Measurements from ENCODE around the gene VWA8.
"Not testable (repeated sequence)": the region's sequence is repeated elsewhere in the genome, so short reads cannot be mapped to it uniquely, and the experiment has no call there.

Gene VWA8

GRCh38 chr13:41648314-41648935 is 312.5 kb downstream of the VWA8 start:
- no peaks in the 10 kb centered on the region for H3K36me3 ChIP-seq (ENCODE audit: control insufficient read depth, low read length)
- peaks cover 36% of the 10 kb centered on the region for H3K4me1 ChIP-seq (ENCODE audit: control insufficient read depth, low read length)
- no peak for TF ChIP-seq EZH2phosphoT487 (IDR thresholded peaks at IDR 0.05; ENCODE audit: borderline replicate concordance, low read length)
- no peak for TF ChIP-seq CTCF (IDR thresholded peaks at IDR 0.05; ENCODE audit: low read depth, low read length, poor library complexity, severe bottlenecking)
- H3K79me2 ChIP-seq (ENCODE audit: control insufficient read depth, low read length) = no peaks in the 10 kb centered on the region
- H3K9me2 ChIP-seq (replicated peaks; ENCODE audit: control insufficient read depth, low read length) = no peaks in the 10 kb centered on the region
- H3K27ac ChIP-seq (ENCODE audit: low read depth, low read length) = no peak overlapping the region
- no peak overlapping the region for H3K4me3 ChIP-seq (ENCODE audit: low read length)
- H4K20me1 ChIP-seq (ENCODE audit: control insufficient read depth, insufficient read depth, low read depth, low read length) = no peaks in the 10 kb centered on the region
- H3K9me3 ChIP-seq (ENCODE audit: control insufficient read depth, insufficient read depth, low read length) = no peaks in the 10 kb centered on the region
- no peak overlapping the region for H3K4me2 ChIP-seq (ENCODE audit: low read length)
- H3F3A ChIP-seq (ENCODE audit: control insufficient read depth, insufficient read depth) = 0 out of 2 replicates have a peak, but pooled peaks cover 2% of the 10 kb centered on the region
- H3K27me3 ChIP-seq (ENCODE audit: control insufficient read depth, low read length) = no peaks in the 10 kb centered on the region

- not testable (repeated sequence) for H3K36me3 ChIP-seq (ENCODE audit: control insufficient read depth, low read length); H3K9me3 ChIP-seq (ENCODE audit: control insufficient read depth, insufficient read depth, low read length); H3K9me2 ChIP-seq (replicated peaks; ENCODE audit: control insufficient read depth, low read length); H3K79me2 ChIP-seq (ENCODE audit: control insufficient read depth, low read length); H3K27me3 ChIP-seq (ENCODE audit: control insufficient read depth, low read length); H3F3A ChIP-seq (ENCODE audit: control insufficient read depth, insufficient read depth); H3K4me2 ChIP-seq (ENCODE audit: low read length); H3K27ac ChIP-seq (ENCODE audit: low read depth, low read length); H4K20me1 ChIP-seq (ENCODE audit: control insufficient read depth, insufficient read depth, low read depth, low read length); H3K4me3 ChIP-seq (ENCODE audit: low read length)
- peaks cover 36% of the 10 kb centered on the region for H3K4me1 ChIP-seq (ENCODE audit: control insufficient read depth, low read length)
These were observed 313.1 kb downstream of the VWA8 start for GRCh38 chr13:41647699-41648313.

- H3K9me2 ChIP-seq (replicated peaks; ENCODE audit: control insufficient read depth, low read length) = no peaks in the 10 kb centered on the region
- no peaks in the 10 kb centered on the region for H3K9me3 ChIP-seq (ENCODE audit: control insufficient read depth, insufficient read depth, low read length)
- TF ChIP-seq CTCF (IDR thresholded peaks at IDR 0.05; ENCODE audit: low read depth, low read length, poor library complexity, severe bottlenecking) = no peak
- no peak for TF ChIP-seq EZH2phosphoT487 (IDR thresholded peaks at IDR 0.05; ENCODE audit: borderline replicate concordance, low read length)
- H3F3A ChIP-seq (ENCODE audit: control insufficient read depth, insufficient read depth) = no peaks in the 10 kb centered on the region
- no peak overlapping the region for H3K4me3 ChIP-seq (ENCODE audit: low read length)
- H3K27ac ChIP-seq (ENCODE audit: low read depth, low read length) = no peak overlapping the region
- H3K36me3 ChIP-seq (ENCODE audit: control insufficient read depth, low read length) = no peaks in the 10 kb centered on the region
- peaks cover 22% of the 10 kb centered on the region for H3K4me1 ChIP-seq (ENCODE audit: control insufficient read depth, low read length)
- no peak overlapping the region for H3K4me2 ChIP-seq (ENCODE audit: low read length)
- no peaks in the 10 kb centered on the region for H4K20me1 ChIP-seq (ENCODE audit: control insufficient read depth, insufficient read depth, low read depth, low read length)
- no peaks in the 10 kb centered on the region for H3K27me3 ChIP-seq (ENCODE audit: control insufficient read depth, low read length)
- H3K79me2 ChIP-seq (ENCODE audit: control insufficient read depth, low read length) = no peaks in the 10 kb centered on the region
These were observed 315.6 kb downstream of the VWA8 start for GRCh38 chr13:41645331-41645730.

GRCh38 chr13:41644742-41645141 is 316.2 kb downstream of the VWA8 start:
- H4K20me1 ChIP-seq (ENCODE audit: control insufficient read depth, insufficient read depth, low read depth, low read length) = no peaks in the 10 kb centered on the region
- no peaks in the 10 kb centered on the region for H3K27me3 ChIP-seq (ENCODE audit: control insufficient read depth, low read length)
- H3K36me3 ChIP-seq (ENCODE audit: control insufficient read depth, low read length) = no peaks in the 10 kb centered on the region
- no peaks in the 10 kb centered on the region for H3F3A ChIP-seq (ENCODE audit: control insufficient read depth, insufficient read depth)
- no peaks in the 10 kb centered on the region for H3K79me2 ChIP-seq (ENCODE audit: control insufficient read depth, low read length)
- H3K27ac ChIP-seq (ENCODE audit: low read depth, low read length) = no peak overlapping the region
- no peak overlapping the region for H3K4me3 ChIP-seq (ENCODE audit: low read length)
- no peaks in the 10 kb centered on the region for H3K9me3 ChIP-seq (ENCODE audit: control insufficient read depth, insufficient read depth, low read length)
- H3K4me1 ChIP-seq (ENCODE audit: control insufficient read depth, low read length) = peaks cover 27% of the 10 kb centered on the region
- no peaks in the 10 kb centered on the region for H3K9me2 ChIP-seq (replicated peaks; ENCODE audit: control insufficient read depth, low read length)
- no peak for TF ChIP-seq CTCF (IDR thresholded peaks at IDR 0.05; ENCODE audit: low read depth, low read length, poor library complexity, severe bottlenecking)
- TF ChIP-seq EZH2phosphoT487 (IDR thresholded peaks at IDR 0.05; ENCODE audit: borderline replicate concordance, low read length) = no peak
- H3K4me2 ChIP-seq (ENCODE audit: low read length) = no peak overlapping the region
